ENCODE data around the gene PCGF5. TPM values are rescaled to one million over a fixed set of nuclear protein-coding genes. Genes with fewer than 3 reads are reported as not detected.

The PCGF5 gene
- total RNA-seq, 2 donors from 2014 or later: 42.8 to 62.0 TPM

DNA sequence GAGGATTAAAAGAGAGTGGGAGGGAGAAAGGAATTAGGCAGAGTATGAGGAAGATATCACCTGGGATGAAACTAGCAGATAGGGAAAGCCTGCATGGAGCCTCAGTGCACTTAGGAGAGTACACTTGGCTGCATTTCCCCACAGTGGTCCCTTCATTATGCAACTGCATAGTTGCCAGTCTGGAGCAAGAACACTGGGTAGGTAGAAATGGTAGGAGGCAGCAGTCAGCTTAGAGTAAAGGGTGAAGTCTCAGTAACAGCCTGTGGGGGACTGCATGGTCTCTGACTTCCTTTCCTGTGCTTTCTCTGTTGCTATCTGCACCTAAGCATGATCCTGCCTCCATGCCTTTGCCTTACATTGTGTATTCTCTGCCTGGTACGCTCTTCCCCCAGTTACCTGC lies 14.0 kb upstream of the PCGF5 start:
- Histone ChIP-seq H3K9me3 (no peaks in the 10 kb centered on the region), H3K27me3 (no peaks in the 10 kb centered on the region), H3K27ac (no peak overlapping the region), H3K36me3 (no peaks in the 10 kb centered on the region), H3K4me1 (peaks cover 0 to 45% of the 10 kb centered on the region in 2 donors), H3K4me3 (no peak overlapping the region)
- TF ChIP-seq, protein P1, sequence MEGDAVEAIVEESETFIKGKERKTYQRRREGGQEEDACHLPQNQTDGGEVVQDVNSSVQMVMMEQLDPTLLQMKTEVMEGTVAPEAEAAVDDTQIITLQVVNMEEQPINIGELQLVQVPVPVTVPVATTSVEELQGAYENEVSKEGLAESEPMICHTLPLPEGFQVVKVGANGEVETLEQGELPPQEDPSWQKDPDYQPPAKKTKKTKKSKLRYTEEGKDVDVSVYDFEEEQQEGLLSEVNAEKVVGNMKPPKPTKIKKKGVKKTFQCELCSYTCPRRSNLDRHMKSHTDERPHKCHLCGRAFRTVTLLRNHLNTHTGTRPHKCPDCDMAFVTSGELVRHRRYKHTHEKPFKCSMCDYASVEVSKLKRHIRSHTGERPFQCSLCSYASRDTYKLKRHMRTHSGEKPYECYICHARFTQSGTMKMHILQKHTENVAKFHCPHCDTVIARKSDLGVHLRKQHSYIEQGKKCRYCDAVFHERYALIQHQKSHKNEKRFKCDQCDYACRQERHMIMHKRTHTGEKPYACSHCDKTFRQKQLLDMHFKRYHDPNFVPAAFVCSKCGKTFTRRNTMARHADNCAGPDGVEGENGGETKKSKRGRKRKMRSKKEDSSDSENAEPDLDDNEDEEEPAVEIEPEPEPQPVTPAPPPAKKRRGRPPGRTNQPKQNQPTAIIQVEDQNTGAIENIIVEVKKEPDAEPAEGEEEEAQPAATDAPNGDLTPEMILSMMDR (IDR thresholded peaks at IDR 0.05): no peak
- no peak for DNase-seq (ENCODE audit: low spot score)

DNA sequence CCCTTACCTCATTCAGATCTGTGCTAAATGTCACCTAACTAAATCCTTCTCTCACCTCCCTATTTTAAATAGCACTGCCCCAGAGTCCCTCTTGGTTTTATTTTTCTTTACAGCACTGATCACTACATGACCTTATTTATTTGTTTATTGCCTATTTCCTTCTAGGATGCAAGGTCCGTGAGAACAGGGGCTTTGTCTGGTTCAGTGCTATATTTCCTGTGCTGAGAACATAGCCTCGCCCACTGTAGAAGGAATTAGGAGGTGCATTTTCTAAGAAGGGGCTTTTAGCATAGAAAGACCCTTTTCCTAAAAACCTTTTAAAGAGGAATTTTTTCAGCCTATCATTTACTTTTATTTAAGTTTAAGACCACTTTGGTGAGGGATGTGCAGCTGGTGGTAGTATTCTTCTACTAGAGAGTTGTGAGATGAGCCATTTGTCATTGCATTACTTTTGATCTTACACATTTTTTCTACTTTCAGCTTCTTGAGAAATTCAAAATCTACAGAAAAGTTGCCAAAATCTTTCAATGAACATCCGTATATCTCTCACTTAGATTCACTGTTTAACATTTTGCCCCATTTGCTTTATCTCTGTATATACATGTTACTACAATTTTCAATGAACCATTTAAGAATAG lies 13.5 kb upstream of the PCGF5 start:
- Histone ChIP-seq H3K27me3 (no peaks in the 10 kb centered on the region), H3K36me3 (no peaks in the 10 kb centered on the region), H3K9me3 (no peaks in the 10 kb centered on the region), H3K4me1 (peaks cover 0 to 45% of the 10 kb centered on the region in 2 donors), H3K4me3 (no peak overlapping the region), H3K27ac (no peak overlapping the region)
- no peak for DNase-seq (ENCODE audit: low spot score)
- TF ChIP-seq, protein P1 (IDR thresholded peaks at IDR 0.05): no peak

DNA sequence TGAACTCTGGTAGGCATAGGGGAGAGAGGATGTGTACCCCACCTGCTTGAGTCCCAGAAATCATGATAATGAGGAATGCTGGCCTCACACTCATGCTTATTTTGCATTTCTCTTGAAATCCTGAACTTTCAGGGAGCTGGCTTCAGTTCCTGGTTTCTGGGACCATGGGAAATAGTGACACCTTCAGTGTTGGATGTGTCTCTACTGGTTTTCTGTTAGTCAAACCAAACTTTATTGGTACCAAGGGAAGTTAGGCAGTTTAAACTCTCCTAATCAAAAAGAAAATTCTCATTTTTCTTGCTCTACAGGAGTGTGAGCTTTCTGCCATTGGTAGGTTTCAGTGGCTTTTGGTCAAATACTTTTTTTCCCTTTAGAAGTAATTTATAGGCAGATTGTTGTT lies 11.8 kb upstream of the PCGF5 start:
- Histone ChIP-seq H3K27me3 (no peaks in the 10 kb centered on the region), H3K4me1 (peaks cover 0 to 46% of the 10 kb centered on the region in 2 donors), H3K27ac (no peak overlapping the region), H3K36me3 (no peaks in the 10 kb centered on the region), H3K4me3 (no peak overlapping the region), H3K9me3 (no peaks in the 10 kb centered on the region)
- TF ChIP-seq, protein P1 (IDR thresholded peaks at IDR 0.05): no peak
- DNase-seq (ENCODE audit: low spot score): no peak

DNA sequence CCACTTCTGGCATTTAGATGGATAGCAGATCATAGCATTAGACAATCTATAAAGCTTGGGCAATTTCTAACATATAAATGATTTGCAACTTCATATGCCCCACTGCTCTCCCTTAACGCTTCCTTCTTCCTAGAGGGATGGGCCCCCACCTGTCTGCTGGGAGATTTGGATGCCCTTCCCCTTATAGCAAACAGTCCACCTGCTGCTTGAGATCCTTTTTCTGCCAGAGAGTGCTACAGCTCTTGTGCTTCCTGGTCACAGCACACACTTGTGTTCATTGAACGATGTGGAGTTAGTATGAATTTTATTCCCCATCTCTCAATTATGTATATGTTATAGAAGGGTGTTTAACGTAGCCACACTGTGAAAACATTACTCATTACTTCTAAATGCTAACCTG lies 10.4 kb upstream of the PCGF5 start:
- H3K36me3 ChIP-seq: no peaks in the 10 kb centered on the region
- H3K27me3 ChIP-seq: no peaks in the 10 kb centered on the region
- H3K9me3 ChIP-seq: no peaks in the 10 kb centered on the region
- DNase-seq (ENCODE audit: low spot score): no peak
- TF ChIP-seq, protein P1 (IDR thresholded peaks at IDR 0.05): no peak
- H3K4me1 ChIP-seq: peaks cover 0 to 39% of the 10 kb centered on the region in 2 donors
- H3K4me3 ChIP-seq: no peak overlapping the region
- no peak overlapping the region for H3K27ac ChIP-seq

DNA sequence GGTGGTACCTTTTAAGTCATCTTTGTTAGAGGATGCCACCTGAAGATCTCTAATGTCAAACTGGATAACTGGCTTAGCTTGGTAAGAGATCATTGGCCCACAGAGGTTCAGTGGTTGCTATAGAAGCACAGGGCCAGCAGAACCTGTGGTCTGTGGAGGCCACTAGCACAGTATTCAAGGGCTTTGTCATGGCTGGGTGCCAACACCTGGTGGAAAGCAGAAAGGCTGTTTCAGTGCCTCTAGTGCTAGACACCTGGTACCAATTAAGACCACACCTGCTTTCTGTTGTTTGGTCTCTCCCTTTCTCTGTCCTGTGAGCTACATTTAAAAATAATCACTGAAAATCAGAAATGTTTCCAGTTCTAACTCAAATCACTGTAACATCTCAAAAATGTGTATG lies 10.0 kb upstream of the PCGF5 start:
- Histone ChIP-seq H3K27me3 (no peaks in the 10 kb centered on the region), H3K36me3 (no peaks in the 10 kb centered on the region), H3K9me3 (no peaks in the 10 kb centered on the region), H3K27ac (no peak overlapping the region), H3K4me3 (no peak overlapping the region), H3K4me1 (peaks cover 0 to 39% of the 10 kb centered on the region in 2 donors)
- TF ChIP-seq, protein P1 (IDR thresholded peaks at IDR 0.05): no peak
- no peak for DNase-seq (ENCODE audit: low spot score)

DNA sequence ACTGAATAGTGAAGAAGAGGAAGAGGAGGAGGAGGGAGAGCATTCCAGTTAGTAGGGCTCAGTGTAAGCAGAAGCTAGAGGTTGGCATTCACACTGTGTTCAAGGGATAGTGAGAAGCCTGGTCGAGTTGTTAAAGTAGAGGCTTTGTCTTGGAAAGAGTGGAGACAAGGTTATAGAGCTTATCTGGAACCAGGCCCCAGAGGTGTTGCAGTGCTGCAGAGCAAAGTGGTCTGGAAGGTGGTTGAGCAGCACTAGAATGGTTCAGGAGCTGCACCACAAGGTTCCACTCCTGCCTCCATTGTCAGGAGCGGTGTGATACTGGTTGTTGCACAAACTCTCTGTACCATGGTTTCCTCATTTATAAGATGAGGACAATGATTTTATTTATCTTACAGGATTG lies 8.8 kb upstream of the PCGF5 start:
- no peaks in the 10 kb centered on the region for H3K27me3 ChIP-seq
- peaks cover 0 to 40% of the 10 kb centered on the region in 2 donors for H3K4me1 ChIP-seq
- DNase-seq (ENCODE audit: low spot score): no peak
- H3K36me3 ChIP-seq: no peaks in the 10 kb centered on the region
- H3K9me3 ChIP-seq: no peaks in the 10 kb centered on the region
- TF ChIP-seq, protein P1 (IDR thresholded peaks at IDR 0.05): no peak
- no peak overlapping the region for H3K27ac ChIP-seq
- H3K4me3 ChIP-seq: no peak overlapping the region

Data from right atrium auricular region (tissue), 2 donors.